H9 (cell line): Measurements from ENCODE around the gene GTF2A1L. TPM values are rescaled to one million over a fixed set of nuclear protein-coding genes. Genes with fewer than 3 reads are reported as not detected.

Experiments
- DNase-seq: peaks from one replicate; pipeline ENCODE4 v3.0.0-alpha.2; 2017
- H2AFZ ChIP-seq: one replicate; pipeline ENCODE4 v1.6.1; 2013; ENCODE audit warnings: mild to moderate bottlenecking, low read length, control low read depth, moderate library complexity
- H2AK5ac ChIP-seq: 2 replicates; pipeline ENCODE4 v1.6.1; 2013; ENCODE audit warnings: low read length, control low read depth, mixed read lengths; ENCODE audit not compliant: insufficient read length
- H2BK120ac ChIP-seq: one replicate; pipeline ENCODE4 v1.6.1; 2013; ENCODE audit warnings: low read depth, mild to moderate bottlenecking, low read length, control low read depth, inconsistent platforms; ENCODE audit not compliant: poor library complexity, severe bottlenecking
- H2BK12ac ChIP-seq: 2 replicates; pipeline ENCODE4 v1.6.1; 2013; ENCODE audit warnings: low read length, control low read depth, mixed read lengths, low read depth; ENCODE audit not compliant: insufficient read length
- H2BK15ac ChIP-seq: 2 replicates; pipeline ENCODE4 v1.6.1; 2013; ENCODE audit warnings: low read depth, low read length, control low read depth
- H2BK20ac ChIP-seq: one replicate; pipeline ENCODE4 v1.6.1; 2013; ENCODE audit warnings: low read depth, mild to moderate bottlenecking, low read length, control low read depth, inconsistent platforms; ENCODE audit not compliant: poor library complexity, severe bottlenecking
- H2BK5ac ChIP-seq: 2 replicates; pipeline ENCODE4 v1.6.1; 2013; ENCODE audit warnings: low read length, control low read depth, mixed read lengths; ENCODE audit not compliant: insufficient read length
- H3K14ac ChIP-seq: 2 replicates; pipeline ENCODE4 v1.6.1; 2013; ENCODE audit warnings: low read length, control low read depth; ENCODE audit not compliant: insufficient read depth
- H3K18ac ChIP-seq: 2 replicates; pipeline ENCODE4 v1.6.1; 2013; ENCODE audit warnings: low read depth, mild to moderate bottlenecking, mixed read lengths, low read length, control low read depth; ENCODE audit not compliant: insufficient read length
- H3K23ac ChIP-seq: 2 replicates; pipeline ENCODE4 v1.6.1; 2013; ENCODE audit warnings: low read length, control low read depth, mixed read lengths, low read depth; ENCODE audit not compliant: insufficient read length
- H3K23me2 ChIP-seq: 2 replicates; pipeline ENCODE4 v1.6.1; 2013; ENCODE audit warnings: low read depth, mild to moderate bottlenecking, mixed read lengths, low read length, control low read depth; ENCODE audit not compliant: insufficient read length, poor library complexity, severe bottlenecking
- H3K27ac ChIP-seq: 2 replicates; pipeline ENCODE4 v1.5.1; 2013; ENCODE audit warnings: low read length, control low read depth, mixed read lengths, low read depth; ENCODE audit not compliant: insufficient read length
- H3K27me3 ChIP-seq: 2 replicates; pipeline ENCODE4 v1.6.1; 2013; ENCODE audit warnings: low read length, control low read depth, inconsistent platforms; ENCODE audit not compliant: insufficient read depth
- H3K4ac ChIP-seq: 2 replicates; pipeline ENCODE4 v1.6.1; 2013; ENCODE audit warnings: low read depth, mild to moderate bottlenecking, control low read depth, inconsistent platforms, low read length, moderate library complexity
- H3K4me1 ChIP-seq: 2 replicates; pipeline ENCODE4 v1.6.1; 2013; ENCODE audit warnings: low read length, control low read depth, inconsistent platforms; ENCODE audit not compliant: insufficient read depth
- H3K4me2 ChIP-seq: 2 replicates; pipeline ENCODE4 v1.6.1; 2013; ENCODE audit warnings: low read length, control low read depth, mixed read lengths; ENCODE audit not compliant: insufficient read length, insufficient read depth
- H3K56ac ChIP-seq: 2 replicates; pipeline ENCODE4 v1.6.1; 2013; ENCODE audit warnings: low read depth, mild to moderate bottlenecking, mixed read lengths, low read length, control low read depth; ENCODE audit not compliant: insufficient read length
- H3K79me1 ChIP-seq: 2 replicates; pipeline ENCODE4 v1.6.1; 2013; ENCODE audit warnings: low read depth, mild to moderate bottlenecking, moderate library complexity, low read length, control low read depth, inconsistent platforms; ENCODE audit not compliant: insufficient read depth, poor library complexity, severe bottlenecking
- H3K79me2 ChIP-seq: 2 replicates; pipeline ENCODE4 v1.6.1; 2013; ENCODE audit warnings: low read length, control low read depth, inconsistent platforms; ENCODE audit not compliant: insufficient read depth
- H3K9ac ChIP-seq: 2 replicates; pipeline ENCODE4 v1.6.1; 2013; ENCODE audit warnings: low read length, control low read depth, mixed read lengths; ENCODE audit not compliant: insufficient read length; ENCODE audit errors: extremely low read depth
- H3K9me3 ChIP-seq: one replicate; pipeline ENCODE4 v1.6.1; 2013; ENCODE audit warnings: low read depth, low read length, inconsistent platforms; ENCODE audit not compliant: control insufficient read depth
- H3T11ph ChIP-seq: one replicate; pipeline ENCODE4 v1.6.1; 2013; ENCODE audit warnings: mild to moderate bottlenecking, low read length, control low read depth, inconsistent platforms
- H4K20me1 ChIP-seq: one replicate; pipeline ENCODE4 v1.6.1; 2013; ENCODE audit not compliant: control insufficient read depth, insufficient read length, insufficient read depth
- H4K5ac ChIP-seq: 2 replicates; pipeline ENCODE4 v1.6.1; 2013; ENCODE audit warnings: low read depth, mild to moderate bottlenecking, mixed read lengths, low read length, control low read depth; ENCODE audit not compliant: insufficient read length
- H4K8ac ChIP-seq: replicated peaks from 2 replicates; pipeline ENCODE4 v1.6.1; 2013; ENCODE audit warnings: low read length, control low read depth, mixed read lengths, low read depth; ENCODE audit not compliant: insufficient read length
- H4K91ac ChIP-seq: 2 replicates; pipeline ENCODE4 v1.6.1; 2013; ENCODE audit warnings: low read depth, mild to moderate bottlenecking, moderate library complexity, mixed read lengths, low read length, control low read depth; ENCODE audit not compliant: insufficient read length
- H3K27ac Mint-ChIP-seq, 3 experiments: 2 replicates in 2 of 3; 3 replicates in 1 of 3; pipeline ENCODE4 v1.8.0; 2020 to 2021; ENCODE audit warnings: mixed read lengths in 3 of 3, mild to moderate bottlenecking in 1 of 3, moderate library complexity in 1 of 3
- H3K27me3 Mint-ChIP-seq: 2 replicates; pipeline ENCODE4 v1.8.0; 2021; ENCODE audit warnings: low read depth, mild to moderate bottlenecking, moderate library complexity, mixed read lengths
- H3K36me3 Mint-ChIP-seq, 3 experiments: 2 replicates in 2 of 3; 3 replicates in 1 of 3; pipeline ENCODE4 v1.8.0; 2020 to 2021; ENCODE audit warnings: low read depth in 3 of 3, mixed read lengths in 3 of 3; ENCODE audit not compliant: insufficient read depth in 1 of 3
- H3K4me1 Mint-ChIP-seq, 2 experiments: 2 replicates each; pipeline ENCODE4 v1.8.0; 2020; ENCODE audit warnings: mixed read lengths in 2 of 2
- H3K4me3 Mint-ChIP-seq, 2 experiments: 2 replicates in 1 of 2; 3 replicates in 1 of 2; pipeline ENCODE4 v1.8.0; 2020 to 2021; ENCODE audit warnings: mild to moderate bottlenecking in 2 of 2, mixed read lengths in 2 of 2, moderate library complexity in 1 of 2
- H3K9me3 Mint-ChIP-seq, 2 experiments: 2 replicates in 1 of 2; 3 replicates in 1 of 2; pipeline ENCODE4 v1.8.0; 2020; ENCODE audit warnings: mild to moderate bottlenecking in 2 of 2, mixed read lengths in 2 of 2, moderate library complexity in 1 of 2
- CTCF ChIP-seq: fragments of 200-600 bp; sonication (generic); conservative IDR thresholded peaks from 3 replicates; pipeline ENCODE4 v1.8.0; 2021; ENCODE audit warnings: antibody characterized with exemption, mild to moderate bottlenecking
- WGBS: extraction: QIAGEN DNeasy Blood & Tissue Kit; methylation state at CpG from one replicate; pipeline ENCODE4 v1.1.7; 2013; ENCODE audit warnings: missing lambda C conversion rate, low lambda C conversion rate, mixed read lengths; ENCODE audit not compliant: insufficient read length; ENCODE audit errors: extremely low coverage; 5-methylcytosine and 5-hydroxymethylcytosine counted together
- total RNA-seq: library from RNA; stranded (reverse); gene quantifications from 2 replicates; pipeline ENCODE4 v1.2.1, GENCODE V29; 2021

The GTF2A1L gene
- total RNA-seq, 1 experiment from 2014 or later = not detected

- Histone ChIP-seq H3K56ac (no peak overlapping the region), H3K4ac (no peak overlapping the region), H2AK5ac (no peak overlapping the region), H3K79me1 (no peaks in the 10 kb centered on the region), H3K27me3 (no peaks in the 10 kb centered on the region), H3K4me2 (no peak overlapping the region), H3T11ph (no peak overlapping the region), H4K91ac (no peak overlapping the region), H3K4me1 (peaks cover 3% of the 10 kb centered on the region; the same call in 1 of the 2 replicates), H3K23ac (no peak overlapping the region), H3K9ac (no peak overlapping the region), H2BK5ac (no peak overlapping the region), H3K18ac (no peak overlapping the region), H3K79me2 (no peaks in the 10 kb centered on the region), H4K5ac (no peak overlapping the region), H3K9me3 (no peaks in the 10 kb centered on the region), H3K27ac (no peak overlapping the region), H2BK12ac (no peak overlapping the region), H2BK20ac (no peak overlapping the region), H3K14ac (no peak overlapping the region), H2AFZ (no peak overlapping the region), H3K23me2 (no peaks in the 10 kb centered on the region), H2BK15ac (no peak overlapping the region), H4K8ac (no peak overlapping the region), H2BK120ac (no peak overlapping the region), H4K20me1 (no peaks in the 10 kb centered on the region)
- no peak for DNase-seq
- TF ChIP-seq CTCF = no peak
- WGBS = no CpG with 5 or more reads among the region's 4 CpGs
- H3K27ac Mint-ChIP-seq = no peak overlapping the region; a peak in 1 of 7 replicates
- peaks cover 11 to 19% of the 10 kb centered on the region in 2 experiments for H3K4me1 Mint-ChIP-seq
- H3K4me3 Mint-ChIP-seq = no peak overlapping the region
- H3K27me3 Mint-ChIP-seq = no peaks in the 10 kb centered on the region; the same call in 1 of the 2 replicates
- H3K9me3 Mint-ChIP-seq = peaks cover 3 to 6% of the 10 kb centered on the region in 2 experiments; a peak in 3 of 5 replicates
- peaks cover 0 to 8% (median 3%) of the 10 kb centered on the region in 3 experiments; a peak in 2 of 7 replicates for H3K36me3 Mint-ChIP-seq
Observed at GRCh38 chr2:48711343-48711742, 93.7 kb downstream of the GTF2A1L start.
